DMS114 treated with DMSO at 0.1 percent for 48 hours (cell line): ENCODE data around the gene CYP1A2.
"Not testable (repeated sequence)": the region's sequence is repeated elsewhere in the genome, so short reads cannot be mapped to it uniquely, and the experiment has no call there.

ENCODE experiments used
- DNase-seq: peaks from one replicate; lab custom pipeline; 2025; ENCODE audit not compliant: unreplicated experiment; lab: John Stamatoyannopoulos, UW

CYP1A2 gene

DNA sequence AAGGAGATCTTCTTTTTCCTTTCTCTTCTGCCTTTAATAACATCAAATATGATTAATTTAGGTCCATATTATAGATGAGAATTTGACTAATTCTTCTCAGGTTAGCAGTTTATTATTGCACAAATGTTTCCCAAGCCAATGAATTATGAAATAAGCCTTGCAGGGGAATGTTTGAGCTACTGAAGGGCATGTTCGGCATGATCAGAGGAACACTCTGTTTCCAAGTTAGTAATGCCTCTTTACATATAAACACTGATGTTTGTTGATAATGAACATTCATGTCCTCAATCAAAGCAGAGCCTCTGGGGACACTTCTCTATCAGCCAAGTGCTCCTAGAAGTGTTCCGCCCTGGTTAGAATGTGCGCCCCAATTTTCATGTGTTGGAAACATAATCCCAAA, 13.3 kb upstream of the CYP1A2 start:
- DNase-seq = no peak

DNA sequence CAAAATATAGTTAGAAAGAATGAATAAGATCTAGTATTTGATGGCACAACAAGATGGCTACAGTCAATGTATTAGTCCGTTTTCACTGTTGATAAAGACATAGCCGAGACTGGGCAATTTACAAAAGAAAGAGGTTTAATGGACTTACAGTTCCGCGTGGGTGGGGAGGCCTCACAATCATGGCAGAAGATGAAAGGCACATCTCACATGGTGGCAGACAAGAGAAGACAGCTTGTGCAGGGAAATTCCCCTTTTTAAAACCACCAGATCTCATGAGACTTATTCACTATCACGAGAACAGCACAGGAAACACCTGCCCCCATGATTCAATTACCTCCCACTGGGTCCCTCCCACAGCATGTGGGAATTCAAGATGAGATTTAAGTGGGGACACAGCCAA, 10.4 kb upstream of the CYP1A2 start:
- not testable (repeated sequence) for DNase-seq

DNA sequence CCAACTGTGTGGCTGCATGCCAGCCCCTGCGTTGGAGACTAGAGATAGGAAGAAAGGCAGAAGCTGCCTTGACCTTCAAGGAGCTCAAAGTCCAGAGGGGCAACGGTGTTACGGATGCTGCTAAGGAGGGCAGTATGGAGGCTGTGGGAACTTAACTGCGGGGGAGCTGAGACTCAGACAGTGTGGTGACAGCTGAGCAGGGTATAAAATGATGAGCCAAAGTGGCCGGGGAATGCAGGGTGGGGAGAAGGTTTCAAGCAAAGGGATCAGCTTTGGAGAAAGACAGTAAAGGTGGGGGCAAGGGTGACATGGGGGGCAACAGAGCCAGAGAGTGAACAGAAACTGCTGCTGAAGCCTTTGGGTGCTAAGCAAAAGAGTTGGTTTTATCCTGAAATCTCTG, 6.2 kb upstream of the CYP1A2 start:
- DNase-seq = no peak

- DNase-seq = no peak
These were observed 2.3 kb upstream of the CYP1A2 start for GRCh38 chr15:74746389-74746788.

GRCh38 chr15:74749832-74750231, 1.2 kb downstream of the CYP1A2 start:
- no peak for DNase-seq

DNA sequence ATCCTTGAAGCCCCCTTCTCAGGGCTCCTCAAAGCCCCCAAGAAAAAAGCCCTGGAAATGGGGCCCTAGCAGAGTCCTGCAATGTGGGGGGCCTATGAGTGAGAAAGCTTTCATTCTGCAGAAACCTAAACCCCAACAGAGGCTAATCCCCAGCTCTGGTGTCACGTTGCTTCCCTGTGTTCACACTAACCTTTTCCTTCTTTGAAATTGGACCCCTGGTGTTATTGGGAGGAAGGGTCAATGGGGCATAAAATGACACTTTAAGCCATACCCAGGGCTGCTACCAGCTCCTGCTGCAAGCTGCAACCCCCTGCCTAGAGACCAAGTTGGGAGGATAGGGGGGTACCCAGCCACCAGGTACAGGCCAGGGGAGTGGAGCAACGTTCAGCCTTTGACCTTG, 2.1 kb downstream of the CYP1A2 start:
- DNase-seq = no peak

GRCh38 chr15:74752011-74752410, 3.4 kb downstream of the CYP1A2 start:
- DNase-seq = no peak

DNA sequence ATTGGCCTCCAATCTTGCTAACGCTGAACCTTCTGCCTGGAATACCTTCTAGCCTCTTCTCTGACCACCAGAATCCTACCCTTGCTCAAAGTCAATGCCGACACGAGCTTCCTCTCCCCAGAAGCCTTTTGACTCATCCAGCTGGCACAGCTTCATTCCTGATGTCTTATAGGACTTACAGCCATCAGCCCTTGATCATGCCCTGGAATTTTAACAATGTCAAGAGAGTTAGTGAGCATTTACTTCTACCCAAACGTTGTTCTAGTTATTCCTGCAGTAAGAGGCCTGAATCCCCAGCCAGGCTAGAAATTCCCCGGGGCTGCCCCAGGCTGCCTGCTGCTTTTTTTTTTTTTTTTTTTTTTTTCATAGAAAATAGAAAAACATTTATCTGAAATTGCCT, 3.9 kb downstream of the CYP1A2 start:
- DNase-seq = no peak

DNA sequence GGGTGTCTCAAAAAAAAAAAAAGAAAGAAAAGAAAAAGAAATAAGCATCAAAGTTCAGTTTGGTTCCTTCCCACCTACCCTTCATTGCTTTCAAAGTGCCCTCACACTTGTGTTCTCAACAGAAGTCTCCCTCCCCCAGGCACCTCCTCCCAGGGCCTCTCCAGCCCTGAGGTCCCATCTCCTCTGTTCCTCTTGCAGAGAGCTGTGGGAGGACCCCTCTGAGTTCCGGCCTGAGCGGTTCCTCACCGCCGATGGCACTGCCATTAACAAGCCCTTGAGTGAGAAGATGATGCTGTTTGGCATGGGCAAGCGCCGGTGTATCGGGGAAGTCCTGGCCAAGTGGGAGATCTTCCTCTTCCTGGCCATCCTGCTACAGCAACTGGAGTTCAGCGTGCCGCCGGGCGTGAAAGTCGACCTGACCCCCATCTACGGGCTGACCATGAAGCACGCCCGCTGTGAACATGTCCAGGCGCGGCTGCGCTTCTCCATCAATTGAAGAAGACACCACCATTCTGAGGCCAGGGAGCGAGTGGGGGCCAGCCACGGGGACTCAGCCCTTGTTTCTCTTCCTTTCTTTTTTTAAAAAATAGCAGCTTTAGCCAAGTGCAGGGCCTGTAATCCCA, 6.1 kb downstream of the CYP1A2 start:
- DNase-seq = no peak

DNA sequence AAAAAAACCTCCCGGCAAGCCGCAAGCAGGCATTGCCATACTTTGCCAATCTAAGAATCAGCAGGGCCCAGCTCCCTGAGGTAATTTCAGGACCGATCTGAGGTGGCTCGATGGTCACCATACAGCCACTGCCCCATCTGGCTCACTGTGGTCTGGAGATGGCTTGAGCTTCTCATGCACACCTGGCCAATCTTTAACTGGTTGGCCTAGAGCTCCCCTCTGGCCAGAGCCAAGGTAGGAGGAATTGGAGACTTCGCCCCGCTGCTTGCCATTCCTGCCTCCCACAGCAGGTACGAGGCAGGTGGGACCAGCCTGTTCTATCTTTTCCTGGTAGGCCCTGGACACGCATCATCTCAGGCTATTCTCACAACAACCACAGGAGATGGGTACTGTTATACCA, 10.1 kb downstream of the CYP1A2 start:
- no peak for DNase-seq

GRCh38 chr15:74762791-74763150, 14.1 kb downstream of the CYP1A2 start:
- DNase-seq = no peak

DNA sequence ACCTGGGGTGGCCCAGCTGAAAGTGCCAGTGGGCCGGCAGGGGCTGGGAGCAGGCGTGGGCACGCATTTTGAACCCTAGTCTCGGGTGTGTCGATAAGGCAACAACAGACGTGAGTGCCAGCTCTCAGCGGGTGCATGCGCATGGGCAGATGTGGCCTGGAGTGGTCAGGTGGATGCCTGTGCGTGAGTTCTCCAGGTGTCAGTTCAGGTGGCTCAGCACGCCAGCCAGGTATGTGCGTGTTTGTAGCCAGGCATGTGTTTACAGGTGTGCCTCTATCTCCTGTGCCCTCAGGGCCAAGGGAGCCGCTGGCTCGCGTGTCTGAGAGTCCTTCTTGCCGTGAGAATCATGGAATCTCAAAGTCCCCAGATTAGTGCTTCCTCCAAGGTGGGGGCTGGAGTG, 14.8 kb downstream of the CYP1A2 start:
- DNase-seq = no peak

DNA sequence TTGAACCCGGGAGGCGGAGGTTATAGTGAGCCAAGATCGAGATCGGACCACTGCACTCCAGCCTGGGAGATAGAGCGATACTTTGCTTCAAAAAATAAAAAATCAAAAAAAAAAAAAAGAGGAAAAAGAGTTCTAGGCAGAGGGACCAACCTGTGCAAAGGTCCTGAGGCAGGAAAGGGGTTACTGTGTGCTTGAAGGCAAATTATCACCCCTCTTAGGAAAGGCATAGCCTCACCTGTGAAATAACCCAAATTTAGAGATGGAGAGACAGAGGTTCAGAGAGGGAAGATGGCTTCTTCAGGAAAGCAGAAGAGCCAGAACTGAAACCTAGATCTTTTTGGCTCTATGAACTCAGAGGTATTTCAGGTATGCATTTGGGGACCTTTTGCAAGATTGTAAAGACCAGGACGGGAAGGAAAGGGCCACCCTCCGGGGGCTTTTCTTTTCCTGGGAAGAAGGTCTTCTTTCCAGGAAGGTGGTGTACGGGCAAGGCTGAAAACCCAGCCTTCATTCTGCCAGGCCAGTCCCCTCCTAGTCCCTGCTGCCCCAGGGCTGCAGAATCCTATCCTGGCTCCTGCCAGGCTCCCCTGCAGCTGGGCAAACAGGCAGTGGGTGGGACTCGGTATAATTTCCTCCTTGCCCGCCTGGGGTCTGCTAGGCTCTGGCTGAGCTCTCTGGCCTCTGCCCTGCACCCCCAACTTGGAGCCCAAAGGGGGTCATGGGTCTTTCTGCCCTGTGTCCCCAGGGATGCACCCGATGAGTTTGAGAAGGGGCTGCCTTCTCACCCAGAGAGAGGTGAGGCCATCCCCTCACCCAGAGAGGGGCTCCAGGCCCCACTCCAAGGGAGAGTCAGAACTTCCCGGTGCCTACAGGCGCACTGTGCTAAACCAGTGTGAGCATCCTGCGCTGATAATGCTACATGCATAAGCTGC, 18.8 kb downstream of the CYP1A2 start:
- no peak for DNase-seq

DNA sequence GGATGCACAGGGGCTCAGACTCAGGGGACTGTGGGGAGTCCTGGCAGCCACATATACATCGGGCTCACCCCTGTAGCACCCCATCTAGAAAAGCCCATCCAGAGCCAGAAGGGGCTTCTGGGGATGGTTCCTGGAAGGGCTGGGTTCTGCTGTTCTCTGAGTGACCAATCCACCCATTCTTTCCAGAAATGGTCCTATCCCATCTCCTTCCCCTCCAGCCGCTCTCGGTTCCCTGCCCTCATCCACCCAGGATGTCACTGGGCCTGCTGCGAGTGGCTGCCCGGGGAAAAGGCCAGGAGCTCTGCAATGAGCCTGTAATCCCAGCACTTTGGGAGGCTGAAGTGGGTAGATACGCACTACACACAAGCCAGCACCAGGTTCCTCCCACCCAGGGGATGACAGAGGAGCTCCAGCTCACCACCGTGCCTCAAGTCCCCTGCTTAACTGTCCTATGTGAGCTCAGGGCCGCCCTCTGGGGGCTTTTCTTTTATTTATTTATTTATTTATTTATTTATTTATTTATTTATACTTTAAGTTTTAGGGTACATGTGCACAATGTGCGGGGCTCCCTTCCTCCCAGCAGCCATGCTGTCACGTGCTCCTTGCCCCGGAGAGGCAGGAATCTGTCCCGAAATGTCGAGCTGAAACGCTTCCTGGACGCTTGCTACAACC, 19.6 kb downstream of the CYP1A2 start:
- DNase-seq = no peak

DNA sequence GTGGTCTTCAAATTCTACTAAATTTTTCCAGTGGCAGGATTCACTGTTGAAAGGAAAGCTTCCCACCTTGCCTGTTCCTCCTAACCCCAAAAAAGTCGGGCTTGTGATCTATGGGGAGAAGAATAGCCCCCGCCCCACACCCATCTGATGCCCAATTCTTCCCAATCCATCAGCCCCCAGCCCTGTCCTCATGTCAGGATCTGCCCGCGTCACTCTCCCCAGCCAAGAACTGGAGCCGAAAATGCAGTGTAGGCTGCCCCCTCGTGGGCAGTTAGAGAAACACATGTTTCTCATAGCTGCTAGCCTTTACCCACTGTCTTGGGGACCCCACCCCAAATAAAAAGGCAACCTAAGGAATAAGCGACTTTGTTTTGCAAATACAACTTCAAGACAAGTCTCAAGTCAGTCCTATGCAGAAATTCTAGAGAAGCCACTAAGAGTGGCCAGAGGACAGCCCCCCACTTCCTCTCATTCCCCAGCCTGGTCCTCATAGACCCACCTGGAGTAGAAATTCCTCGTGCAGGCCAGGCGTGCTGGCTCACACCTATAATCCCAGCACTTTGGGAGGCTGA, 20.2 kb downstream of the CYP1A2 start:
- peak; percentile 73 for DNase-seq

GRCh38 chr15:74769463-74770025, 20.9 kb downstream of the CYP1A2 start:
- DNase-seq = no peak

DNA sequence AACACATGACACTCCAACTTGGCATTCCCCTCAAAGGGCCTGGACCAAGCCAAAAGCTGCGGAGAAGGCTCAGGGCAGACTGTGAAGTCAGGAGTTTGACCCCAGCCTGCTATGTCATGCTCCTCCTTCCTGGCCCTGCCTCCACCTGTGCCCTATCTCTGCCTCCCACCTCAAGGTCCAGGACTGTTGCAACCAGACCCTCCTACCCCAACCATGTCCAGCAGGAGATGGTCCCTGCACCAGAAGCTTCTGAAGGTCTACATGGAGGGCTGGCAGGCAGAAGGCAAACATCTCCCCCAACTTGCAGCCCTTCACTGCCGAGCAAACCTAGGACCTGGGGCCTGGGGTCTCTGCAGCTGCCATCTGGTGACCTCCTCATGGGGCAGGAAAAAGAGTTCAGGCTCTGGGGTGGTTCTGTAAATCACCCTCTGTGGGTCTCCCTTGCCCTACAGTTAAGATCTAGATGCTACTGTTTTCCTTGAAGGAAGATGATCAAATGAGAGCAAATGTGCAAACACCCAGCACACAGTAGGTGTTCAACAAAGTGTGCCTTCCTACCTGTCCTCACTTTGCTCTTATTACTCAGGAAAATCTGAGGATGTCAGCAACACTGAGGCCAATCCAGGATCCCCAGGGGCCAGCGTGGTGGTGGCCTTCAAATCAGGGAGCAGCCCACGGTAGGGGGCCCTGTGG, 21.7 kb downstream of the CYP1A2 start:
- DNase-seq = no peak

GRCh38 chr15:74773329-74773728, 24.7 kb downstream of the CYP1A2 start:
- DNase-seq = no peak

DNA sequence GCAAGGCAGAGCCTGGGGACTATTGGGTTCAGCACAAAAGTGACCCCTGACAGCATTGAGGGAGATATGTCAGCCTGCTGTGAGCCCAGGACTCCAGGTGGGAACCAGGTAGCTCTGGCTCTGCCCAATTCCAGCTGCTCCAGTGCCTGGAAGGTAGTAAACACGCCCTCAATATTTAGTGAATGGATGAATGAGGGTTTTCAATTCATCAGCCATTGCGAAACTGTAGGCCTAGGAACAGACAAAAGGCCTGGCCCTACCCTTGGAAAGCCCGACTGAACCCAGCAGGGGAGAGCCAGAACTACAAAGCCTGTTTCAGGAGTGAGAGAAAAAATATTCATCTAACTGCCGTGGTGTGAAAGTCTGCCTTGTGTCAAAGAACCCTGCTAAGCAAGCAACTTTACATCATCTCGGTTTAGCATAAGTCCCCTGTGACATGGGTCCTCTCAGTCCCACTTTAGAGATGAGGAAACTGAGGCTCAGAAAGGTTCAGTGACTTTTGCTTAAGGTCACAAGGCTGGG, 25.1 kb downstream of the CYP1A2 start:
- DNase-seq = no peak

DNA sequence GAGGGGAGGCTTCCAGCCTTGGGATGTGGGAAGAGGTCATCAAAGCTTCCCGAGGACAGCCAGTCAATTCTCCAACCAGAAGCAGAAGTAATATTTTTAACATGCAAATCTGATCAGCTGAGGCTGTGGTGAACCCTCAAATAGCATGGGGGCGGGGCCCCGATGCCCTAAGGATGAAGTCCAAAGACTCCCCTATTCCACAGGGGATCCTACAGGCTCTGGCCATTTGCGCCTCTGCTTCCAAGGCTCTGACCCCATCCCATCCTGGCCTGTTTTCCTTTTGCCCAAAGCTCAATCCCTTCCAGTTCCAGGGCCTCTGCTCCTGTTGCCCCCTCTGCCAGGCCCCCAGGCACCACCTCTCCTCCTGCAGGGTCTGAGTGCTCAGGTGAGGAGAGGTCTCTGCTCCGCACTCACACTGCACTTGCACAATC, 26.5 kb downstream of the CYP1A2 start:
- DNase-seq = no peak

GRCh38 chr15:74775894-74776293, 27.2 kb downstream of the CYP1A2 start:
- no peak for DNase-seq
